KMS-11 (cell line): ENCODE data around the gene AFF1.
"Not testable (repeated sequence)": the region's sequence is repeated elsewhere in the genome, so short reads cannot be mapped to it uniquely, and the experiment has no call there.

ENCODE experiments used
- H2AFZ ChIP-seq: fragments of 200-600 bp; sonication (generic); 2 replicates; pipeline ENCODE4 v1.6.1; 2016; ENCODE audit warnings: antibody characterized with exemption, mixed run types, low read depth
- H3K27ac ChIP-seq: fragments of 200-600 bp; sonication (generic); 2 replicates; pipeline ENCODE4 v1.6.1; 2016; ENCODE audit warnings: mild to moderate bottlenecking, mixed run types
- H3K27me3 ChIP-seq: fragments of 200-600 bp; sonication (generic); 2 replicates; pipeline ENCODE4 v1.6.1; 2017; ENCODE audit warnings: mild to moderate bottlenecking, low read depth, mixed run types, moderate library complexity; ENCODE audit not compliant: insufficient read depth
- H3K36me3 ChIP-seq: fragments of 200-600 bp; sonication (generic); 2 replicates; pipeline ENCODE4 v1.6.1; 2017; ENCODE audit warnings: mild to moderate bottlenecking, mixed run types; ENCODE audit not compliant: insufficient read depth
- H3K4me1 ChIP-seq: fragments of 200-600 bp; sonication (generic); 2 replicates; pipeline ENCODE4 v1.6.1; 2016; ENCODE audit warnings: mild to moderate bottlenecking, low read depth, mixed run types; ENCODE audit not compliant: poor library complexity, severe bottlenecking
- H3K4me2 ChIP-seq: fragments of 200-600 bp; sonication (generic); 2 replicates; pipeline ENCODE4 v1.7.0; 2016; ENCODE audit warnings: mild to moderate bottlenecking, mixed run types
- H3K4me3 ChIP-seq: fragments of 200-600 bp; sonication (generic); IDR thresholded peaks from 2 replicates; pipeline ENCODE4 v1.6.1; 2017; ENCODE audit warnings: low read depth, low read length, mixed read lengths; ENCODE audit not compliant: insufficient read depth
- H3K79me2 ChIP-seq: fragments of 200-600 bp; sonication (generic); 2 replicates; pipeline ENCODE4 v1.6.1; 2016; ENCODE audit warnings: low read depth, mixed run types; ENCODE audit not compliant: insufficient read depth
- H3K9ac ChIP-seq: fragments of 200-600 bp; sonication (generic); 2 replicates; pipeline ENCODE4 v1.6.1; 2016; ENCODE audit warnings: mild to moderate bottlenecking, mixed run types
- H4K20me1 ChIP-seq: fragments of 200-600 bp; sonication (generic); 2 replicates; pipeline ENCODE4 v1.6.1; 2016; ENCODE audit warnings: mild to moderate bottlenecking, mixed run types; ENCODE audit not compliant: insufficient read depth
- TF ChIP-seq, protein P1 (sequence below): fragments of 200-600 bp; sonication (generic); conservative IDR thresholded peaks from 2 replicates; pipeline ENCODE4 v1.6.1; 2017; ENCODE audit warnings: low read depth, mild to moderate bottlenecking, antibody characterized with exemption, low read length, moderate library complexity, mixed read lengths

Gene AFF1

DNA sequence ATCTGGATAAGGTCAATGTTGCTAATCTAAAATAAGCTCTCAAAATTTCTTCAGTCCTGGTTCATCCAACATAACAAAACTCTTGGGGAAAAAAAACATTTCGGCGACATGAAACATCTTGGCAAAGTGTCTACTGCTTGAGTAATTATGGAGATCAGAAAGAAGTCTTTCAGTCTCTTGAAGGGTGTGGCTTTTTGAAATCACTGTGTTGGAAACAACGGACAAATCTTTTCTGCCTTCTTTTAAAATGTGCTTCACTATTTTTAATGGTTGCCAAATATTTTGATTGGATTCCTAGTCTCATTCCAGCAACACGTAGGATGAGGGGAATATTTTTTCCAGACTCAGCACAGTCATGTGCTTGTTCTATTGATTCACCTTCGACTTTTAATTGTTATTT is 147.0 kb downstream of the AFF1 start:
- Histone ChIP-seq H3K4me1 (peaks cover 7% of the 10 kb centered on the region), H3K27ac (no peak overlapping the region), H3K9ac (no peak overlapping the region), H3K4me3 (no peak overlapping the region), H3K79me2 (peaks cover 64% of the 10 kb centered on the region), H3K36me3 (peaks cover 10% of the 10 kb centered on the region; the same call in 1 of the 2 replicates), H4K20me1 (peaks cover 16% of the 10 kb centered on the region; the same call in 1 of the 2 replicates), H2AFZ (no peak overlapping the region), H3K4me2 (no peak overlapping the region), H3K27me3 (no peaks in the 10 kb centered on the region)
- TF ChIP-seq, protein P1, sequence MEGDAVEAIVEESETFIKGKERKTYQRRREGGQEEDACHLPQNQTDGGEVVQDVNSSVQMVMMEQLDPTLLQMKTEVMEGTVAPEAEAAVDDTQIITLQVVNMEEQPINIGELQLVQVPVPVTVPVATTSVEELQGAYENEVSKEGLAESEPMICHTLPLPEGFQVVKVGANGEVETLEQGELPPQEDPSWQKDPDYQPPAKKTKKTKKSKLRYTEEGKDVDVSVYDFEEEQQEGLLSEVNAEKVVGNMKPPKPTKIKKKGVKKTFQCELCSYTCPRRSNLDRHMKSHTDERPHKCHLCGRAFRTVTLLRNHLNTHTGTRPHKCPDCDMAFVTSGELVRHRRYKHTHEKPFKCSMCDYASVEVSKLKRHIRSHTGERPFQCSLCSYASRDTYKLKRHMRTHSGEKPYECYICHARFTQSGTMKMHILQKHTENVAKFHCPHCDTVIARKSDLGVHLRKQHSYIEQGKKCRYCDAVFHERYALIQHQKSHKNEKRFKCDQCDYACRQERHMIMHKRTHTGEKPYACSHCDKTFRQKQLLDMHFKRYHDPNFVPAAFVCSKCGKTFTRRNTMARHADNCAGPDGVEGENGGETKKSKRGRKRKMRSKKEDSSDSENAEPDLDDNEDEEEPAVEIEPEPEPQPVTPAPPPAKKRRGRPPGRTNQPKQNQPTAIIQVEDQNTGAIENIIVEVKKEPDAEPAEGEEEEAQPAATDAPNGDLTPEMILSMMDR, result no peak

DNA sequence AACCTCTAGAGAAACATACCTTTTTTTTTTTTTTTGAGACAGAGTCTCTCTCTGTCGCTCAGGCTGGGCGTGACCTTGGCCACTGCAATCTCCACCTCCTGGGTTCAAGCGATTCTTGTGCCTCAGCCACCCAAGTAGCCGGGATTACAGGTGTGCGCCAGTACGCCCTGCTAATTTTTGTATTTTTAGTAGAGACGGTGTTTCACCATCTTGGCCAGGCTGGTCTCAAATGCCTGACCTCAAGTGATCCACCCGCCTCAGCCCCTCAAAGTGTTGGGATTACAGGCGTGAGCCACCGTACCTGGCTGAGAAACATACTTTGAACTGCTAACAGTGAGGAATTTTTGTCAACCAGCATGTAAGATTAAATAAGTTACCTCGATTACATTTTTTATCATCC is 150.9 kb downstream of the AFF1 start:
- H3K4me2 ChIP-seq, H3K9ac ChIP-seq, H4K20me1 ChIP-seq, H3K4me1 ChIP-seq, H3K4me3 ChIP-seq, H3K27me3 ChIP-seq, H3K27ac ChIP-seq, H2AFZ ChIP-seq: not testable (repeated sequence)
- peaks cover 37% of the 10 kb centered on the region for H3K79me2 ChIP-seq
- peaks cover 10% of the 10 kb centered on the region; the same call in 1 of the 2 replicates for H3K36me3 ChIP-seq

- H4K20me1 ChIP-seq, result no peaks in the 10 kb centered on the region
- no peak overlapping the region for H2AFZ ChIP-seq
- H3K4me1 ChIP-seq, result no peaks in the 10 kb centered on the region
- H3K36me3 ChIP-seq, result peaks cover 10% of the 10 kb centered on the region; the same call in 1 of the 2 replicates
- H3K79me2 ChIP-seq, result peaks cover 35% of the 10 kb centered on the region; the same call in 1 of the 2 replicates
- H3K27ac ChIP-seq, result no peak overlapping the region
- no peak overlapping the region for H3K4me2 ChIP-seq
- H3K27me3 ChIP-seq, result no peaks in the 10 kb centered on the region
- H3K4me3 ChIP-seq, result no peak overlapping the region
- no peak overlapping the region for H3K9ac ChIP-seq
- TF ChIP-seq, protein P1, result no peak
These were observed 151.5 kb downstream of the AFF1 start for GRCh38 chr4:87086143-87086805.

GRCh38 chr4:87087015-87087414 is 152.2 kb downstream of the AFF1 start:
- no peaks in the 10 kb centered on the region for H4K20me1 ChIP-seq
- H3K27ac ChIP-seq, result no peak overlapping the region
- peaks cover 28% of the 10 kb centered on the region; the same call in 1 of the 2 replicates for H3K79me2 ChIP-seq

More at GRCh38 chr4:87087015-87087414, 152.2 kb downstream of the AFF1 start:
- H2AFZ ChIP-seq, result no peak overlapping the region
- no peaks in the 10 kb centered on the region for H3K27me3 ChIP-seq
- peaks cover 5% of the 10 kb centered on the region for H3K4me1 ChIP-seq
- H3K4me2 ChIP-seq, result no peak overlapping the region
- TF ChIP-seq, protein P1, result no peak
- peaks cover 10% of the 10 kb centered on the region; the same call in 1 of the 2 replicates for H3K36me3 ChIP-seq
- no peak overlapping the region for H3K9ac ChIP-seq
- no peak overlapping the region for H3K4me3 ChIP-seq
